ENCODE measurements around the gene FGF1.

FGF1 gene

DNA sequence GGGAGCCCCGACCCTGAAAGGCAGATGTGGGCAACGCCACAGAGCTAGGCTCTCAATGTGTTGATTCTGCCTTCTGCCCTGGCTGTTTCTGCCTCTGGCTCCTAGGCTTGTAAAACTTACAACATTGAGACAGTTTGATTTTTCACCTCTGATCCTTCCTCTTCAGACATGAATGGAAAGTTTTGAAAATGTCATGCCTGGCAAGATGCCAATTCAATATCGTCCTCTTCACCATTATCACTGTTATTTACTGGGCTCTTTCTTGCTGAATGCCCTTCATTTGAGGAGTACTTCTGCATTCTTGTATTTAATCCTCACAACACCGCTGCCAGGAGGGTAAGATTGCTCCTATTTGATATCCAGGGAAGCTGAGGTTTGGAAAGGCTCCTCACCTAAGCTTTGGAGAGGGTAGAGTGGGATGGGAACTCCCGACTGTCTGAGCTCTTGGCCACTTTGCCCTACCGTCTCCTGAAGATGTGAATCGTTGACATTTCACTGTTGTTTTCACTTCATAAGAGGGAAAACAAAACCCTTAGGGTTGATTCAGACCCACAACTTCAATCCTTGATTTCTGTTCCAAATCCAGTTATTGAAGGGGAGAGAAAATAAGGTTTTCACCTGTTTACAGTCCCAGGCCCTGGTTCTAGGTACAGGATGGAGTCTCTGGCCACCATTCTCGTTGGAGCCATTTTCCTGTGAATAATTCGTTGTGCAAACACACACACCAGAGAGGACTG is 12.7 kb upstream of the FGF1 start:
- DNase-seq (ENCODE audit: low read depth) = no peak
- no peak overlapping the region for H3K4me3 ChIP-seq (ENCODE audit: low read depth, low read length)

DNA sequence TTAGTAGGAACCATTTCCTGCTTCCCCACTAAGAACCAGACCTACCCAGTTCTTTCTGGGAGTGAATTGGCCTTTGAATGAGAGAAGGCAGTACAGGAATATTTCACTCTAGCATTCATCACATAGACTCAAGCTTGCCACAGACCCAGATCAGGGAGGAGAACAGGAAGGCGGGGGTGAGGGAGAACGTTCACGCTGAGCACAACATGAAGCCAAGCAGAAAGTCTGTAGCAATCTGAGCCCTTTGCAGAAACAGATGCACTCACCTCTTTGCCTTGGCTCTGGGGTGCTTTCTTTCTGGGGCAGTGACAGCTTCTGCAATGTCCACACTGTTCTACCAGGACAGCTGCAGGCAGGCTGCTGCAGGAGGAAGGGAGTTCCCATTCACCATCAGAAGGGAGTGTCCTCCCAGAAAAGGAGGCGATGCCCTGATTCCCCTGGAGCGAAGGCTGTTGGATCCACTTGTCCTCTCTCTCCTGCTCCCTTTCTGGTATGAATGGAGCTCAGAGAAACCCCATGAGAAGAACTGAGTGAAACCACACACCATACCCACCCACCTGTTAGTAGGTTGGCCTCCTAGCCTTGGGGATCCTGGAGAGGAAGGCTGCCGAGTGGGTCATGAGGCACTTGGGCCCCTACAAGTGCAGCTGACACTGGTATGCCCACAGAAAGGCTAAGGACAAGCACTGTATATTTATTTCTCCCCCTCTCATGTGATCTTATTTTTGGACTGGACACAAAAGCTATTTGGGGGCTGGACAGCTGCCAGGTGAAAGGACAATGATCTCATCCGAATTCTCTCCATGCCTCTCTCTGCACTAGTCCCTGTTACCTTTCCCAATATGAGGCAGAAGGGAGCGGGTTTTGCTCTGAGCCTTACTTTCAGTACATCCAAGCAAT is 11.7 kb upstream of the FGF1 start:
- DNase-seq (ENCODE audit: low read depth) = peak; percentile 76
- no peak overlapping the region for H3K4me3 ChIP-seq (ENCODE audit: low read depth, low read length)

DNA sequence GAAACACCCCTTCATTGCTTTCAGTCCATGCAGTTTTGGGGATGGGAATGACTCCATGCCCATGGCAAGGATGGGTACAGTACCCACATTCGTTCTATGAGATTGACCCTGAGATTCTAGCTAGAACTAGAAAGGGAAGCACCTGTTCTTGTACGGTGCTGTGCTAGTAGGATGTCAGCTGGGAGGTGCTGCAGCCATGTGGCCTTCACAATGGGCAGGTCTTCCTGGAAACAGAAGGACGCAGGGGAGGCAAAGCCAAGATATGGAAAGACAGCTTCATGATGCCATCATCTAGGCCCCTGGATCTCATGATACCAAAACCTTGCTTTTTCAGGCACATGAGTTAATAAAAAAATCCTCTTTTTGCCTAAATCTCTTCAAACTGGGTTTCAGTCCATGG is 10.5 kb upstream of the FGF1 start:
- H3K4me3 ChIP-seq (ENCODE audit: low read depth, low read length) = no peak overlapping the region
- DNase-seq (ENCODE audit: low read depth) = no peak

DNA sequence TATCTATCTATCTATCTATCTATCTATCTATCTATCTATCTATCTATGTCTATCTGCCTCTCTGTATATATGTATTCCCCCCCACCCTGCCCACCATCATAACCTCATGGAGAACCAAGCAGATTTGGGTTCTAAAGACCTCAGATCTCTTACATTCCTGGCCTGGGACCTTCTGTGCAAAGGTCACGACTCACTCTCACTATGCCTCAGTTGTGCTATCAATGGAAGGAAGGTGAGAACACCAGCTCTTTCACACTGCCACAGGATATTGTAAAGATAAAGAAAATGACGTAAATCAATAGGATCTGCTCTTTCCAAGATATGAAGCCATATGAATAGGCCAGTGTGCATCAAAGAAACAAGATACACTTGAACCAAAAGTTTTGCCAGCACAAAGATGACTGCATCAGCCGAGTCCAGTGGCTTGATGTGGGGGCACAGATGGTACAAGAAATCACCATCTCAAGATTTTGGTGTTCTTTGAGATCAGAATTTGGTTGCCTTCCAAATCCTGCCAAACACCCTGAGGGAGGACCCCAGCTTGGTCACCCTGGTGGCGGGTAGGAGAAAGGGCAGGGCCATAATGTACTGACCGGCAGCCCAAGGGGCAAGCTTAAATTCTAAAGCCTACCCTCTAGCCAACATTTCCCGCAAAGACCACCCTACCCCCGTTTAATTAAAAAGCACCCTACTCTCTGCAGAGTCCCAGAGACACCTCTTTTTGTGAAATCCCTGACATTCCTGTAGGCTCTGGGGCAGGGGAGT is 8.4 kb upstream of the FGF1 start:
- no peak for DNase-seq (ENCODE audit: low read depth)
- no peak overlapping the region for H3K4me3 ChIP-seq (ENCODE audit: low read depth, low read length)

DNA sequence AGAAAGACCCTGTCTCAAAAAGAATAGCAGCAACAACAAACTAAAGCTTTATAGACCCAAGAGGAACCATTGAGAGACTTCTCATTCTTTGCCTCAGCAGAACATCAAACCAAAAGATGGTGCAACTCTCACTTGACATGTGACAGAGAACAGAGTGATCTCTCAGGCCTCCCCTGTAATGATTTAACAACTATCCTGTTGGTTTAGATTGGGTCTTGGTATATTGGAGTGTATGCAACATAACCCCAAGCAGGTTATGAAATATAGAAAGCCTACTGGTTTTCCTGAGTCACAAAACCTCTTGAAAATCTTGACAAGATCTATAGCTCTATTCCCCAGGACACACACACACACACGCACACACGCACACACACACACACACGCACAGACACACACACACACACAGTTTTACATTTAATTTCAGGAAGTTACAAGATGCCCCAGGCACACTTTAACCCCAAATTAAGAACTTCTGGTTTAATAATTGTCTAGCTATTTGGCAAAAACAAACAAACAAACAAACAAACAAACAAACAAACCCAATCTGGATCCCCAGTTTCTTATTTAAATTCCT is 6.5 kb upstream of the FGF1 start:
- no peak overlapping the region for H3K4me3 ChIP-seq (ENCODE audit: low read depth, low read length)
- DNase-seq (ENCODE audit: low read depth) = no peak

DNA sequence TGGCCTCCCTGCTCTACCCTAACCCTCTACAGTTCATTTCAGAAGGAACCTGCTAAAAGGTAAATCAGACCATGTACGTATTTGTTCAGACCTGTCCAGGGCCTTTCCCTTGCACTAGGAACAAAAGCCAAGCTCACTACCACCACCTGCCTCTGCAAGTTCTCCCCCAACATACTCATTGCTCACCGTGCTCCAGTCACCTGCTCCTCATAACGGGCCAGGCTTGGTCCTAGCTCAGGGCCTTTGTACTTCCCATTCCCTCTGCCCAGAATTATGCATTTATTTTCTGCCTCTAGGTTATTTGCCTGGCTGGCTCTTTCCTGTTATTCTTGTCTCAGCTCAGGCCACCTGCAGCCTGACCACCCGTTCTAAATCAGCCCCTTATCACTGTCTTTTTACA is 4.8 kb upstream of the FGF1 start:
- DNase-seq (ENCODE audit: low read depth) = no peak
- no peak overlapping the region for H3K4me3 ChIP-seq (ENCODE audit: low read depth, low read length)

DNA sequence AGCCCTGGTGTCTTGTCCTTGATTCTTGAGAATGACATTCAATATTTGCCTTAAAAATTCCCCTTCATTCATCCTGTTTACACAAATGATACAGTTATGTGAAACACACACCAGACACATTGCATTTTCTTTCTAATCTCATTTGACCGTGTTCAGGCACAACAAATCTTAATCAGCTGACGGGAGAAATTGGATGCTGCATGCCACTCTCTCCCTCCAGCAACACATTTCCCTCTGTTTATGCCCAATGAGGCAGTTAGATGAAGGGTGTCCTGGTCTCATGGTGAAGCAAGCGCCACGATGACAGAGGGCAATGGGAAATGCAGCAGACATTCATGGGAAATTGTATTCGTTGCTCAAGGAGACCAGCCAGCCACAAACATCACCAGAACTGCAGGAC is 3.2 kb upstream of the FGF1 start:
- no peak for DNase-seq (ENCODE audit: low read depth)
- H3K4me3 ChIP-seq (ENCODE audit: low read depth, low read length) = no peak overlapping the region

DNA sequence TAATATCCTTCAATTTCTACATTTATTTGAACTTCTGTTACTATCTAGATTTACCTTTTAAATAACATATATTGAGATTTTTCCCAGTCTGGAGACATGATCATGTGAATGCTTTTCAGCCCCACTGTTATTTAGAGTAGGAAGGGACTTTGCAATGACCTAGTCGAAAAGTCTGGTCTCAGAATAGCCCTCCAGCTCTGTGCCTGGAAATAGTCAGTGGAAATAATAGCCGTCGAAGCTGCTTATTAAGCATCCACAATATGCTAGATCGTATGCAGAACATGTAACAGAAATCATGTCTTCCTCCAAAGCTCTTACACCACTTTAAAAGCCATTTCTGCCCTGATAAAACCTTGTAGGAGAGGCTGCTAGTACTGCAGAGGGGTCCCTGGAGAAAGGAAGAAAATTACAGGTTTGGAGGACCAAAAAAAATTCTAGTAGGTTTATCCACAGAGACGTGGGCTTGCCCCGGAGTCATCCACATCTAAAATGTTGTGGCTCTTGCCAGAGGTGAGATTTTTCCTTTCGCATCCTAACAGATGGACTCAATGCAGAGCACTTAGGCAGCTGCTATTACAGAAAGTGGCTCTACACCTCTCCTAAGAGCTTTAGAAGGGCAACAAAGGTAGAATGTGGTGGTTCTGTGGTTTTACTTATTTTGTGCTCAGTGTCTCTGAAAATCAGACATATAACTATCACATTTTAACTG is 2.5 kb upstream of the FGF1 start:
- no peak for DNase-seq (ENCODE audit: low read depth)
- no peak overlapping the region for H3K4me3 ChIP-seq (ENCODE audit: low read depth, low read length)

DNA sequence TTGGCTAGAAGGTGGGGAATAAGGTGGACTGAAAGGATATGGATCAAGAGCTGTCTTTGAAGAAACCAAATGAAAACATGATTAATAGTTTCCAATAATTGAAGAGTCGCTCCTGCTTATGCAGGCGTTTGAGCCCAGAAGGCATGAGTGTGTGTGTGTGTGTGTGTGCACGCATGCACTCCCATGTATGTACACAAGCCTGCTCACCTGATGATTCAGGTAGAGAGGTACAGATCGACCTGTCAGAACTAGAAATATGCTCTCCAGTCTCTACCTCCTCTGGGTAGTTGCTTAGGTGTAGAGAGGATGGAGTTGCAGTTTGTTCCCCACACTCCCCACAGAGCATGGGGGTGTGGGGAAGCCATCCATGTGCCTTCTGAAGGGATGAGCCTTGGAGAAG is 1.1 kb upstream of the FGF1 start:
- H3K4me3 ChIP-seq (ENCODE audit: low read depth, low read length) = no peak overlapping the region
- no peak for DNase-seq (ENCODE audit: low read depth)

DNA sequence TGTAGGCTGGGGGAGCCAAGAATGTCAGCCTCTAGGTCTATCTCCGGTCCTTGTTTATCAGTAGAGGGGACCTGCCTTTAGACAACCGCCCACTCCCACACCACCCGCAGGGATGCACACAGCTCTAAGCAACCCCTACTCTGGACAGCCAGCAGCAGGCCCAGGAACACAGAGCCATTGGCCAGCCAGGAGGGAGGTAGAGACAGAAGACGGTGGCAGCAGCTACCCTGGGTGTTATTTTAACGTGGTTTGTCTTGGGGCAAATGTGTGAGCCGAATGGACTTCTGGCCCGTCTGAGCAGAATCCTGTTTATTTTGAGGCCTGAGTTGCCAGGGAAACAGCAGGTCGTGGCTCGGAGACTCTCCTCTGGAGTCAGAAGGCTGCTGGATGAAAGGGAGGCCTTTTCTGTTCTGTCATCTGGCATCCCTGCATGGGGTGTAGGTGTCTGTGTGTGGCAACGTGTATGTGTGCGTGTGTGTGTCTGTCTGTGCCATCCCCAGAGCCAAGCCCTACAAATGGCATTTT is 382 bp upstream of the FGF1 start:
- no peak overlapping the region for H3K4me3 ChIP-seq (ENCODE audit: low read depth, low read length)
- no peak for DNase-seq (ENCODE audit: low read depth)

DNA sequence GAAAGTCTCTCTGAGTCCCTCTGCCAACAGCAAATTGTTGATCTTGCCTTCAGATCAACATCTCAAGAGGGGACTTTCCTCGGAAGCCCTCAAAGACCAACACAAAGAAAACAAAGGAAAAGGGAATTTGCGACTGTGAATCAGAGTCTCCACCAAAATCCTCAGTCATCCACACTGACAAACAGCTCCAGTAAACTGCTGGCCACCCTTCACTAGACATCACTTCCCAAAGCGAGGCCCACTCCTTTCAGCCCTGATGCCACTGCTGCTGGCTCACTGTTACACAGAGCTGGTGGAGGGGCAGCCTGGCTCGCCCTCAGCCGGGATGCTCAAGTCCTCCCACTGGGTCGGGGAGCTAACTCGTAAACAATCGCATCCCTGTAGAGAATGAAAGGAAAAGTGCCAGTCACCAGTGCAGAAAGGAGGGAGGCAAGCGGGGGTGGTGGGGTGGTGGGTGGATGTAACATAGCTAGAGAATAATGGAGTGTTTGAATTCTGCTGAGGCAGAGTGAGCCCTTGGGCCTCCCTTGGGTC is 1.3 kb downstream of the FGF1 start:
- no peak overlapping the region for H3K4me3 ChIP-seq (ENCODE audit: low read depth, low read length)
- DNase-seq (ENCODE audit: low read depth) = no peak

DNA sequence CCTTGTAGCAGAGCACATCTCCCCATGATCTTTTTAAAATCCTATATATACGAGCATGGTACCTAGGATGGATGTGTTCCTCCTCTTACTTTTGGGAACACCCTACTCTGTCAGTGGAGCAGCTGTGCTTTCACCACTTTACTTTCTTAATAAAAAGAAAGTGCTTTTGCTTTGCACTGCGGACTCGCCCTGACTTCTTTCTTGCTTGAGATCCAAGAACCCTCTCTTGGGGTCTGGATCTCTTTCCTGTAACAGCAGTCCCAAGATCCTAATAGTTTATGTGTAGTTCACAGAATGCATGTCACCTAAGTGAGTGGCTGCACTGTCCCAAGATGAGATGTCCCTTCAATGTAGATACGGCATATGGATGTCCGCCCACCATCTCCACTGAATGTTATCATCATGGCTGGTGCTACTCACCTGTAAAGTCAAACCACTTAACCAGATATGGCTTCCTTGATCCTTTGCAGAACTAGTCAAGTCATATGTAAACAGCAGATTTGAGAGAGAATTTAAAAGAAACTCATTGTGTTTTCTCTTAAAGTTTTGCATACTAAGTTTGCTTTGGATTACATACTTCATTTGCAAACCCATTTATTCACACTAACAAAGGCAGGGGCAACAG is 1.9 kb downstream of the FGF1 start:
- no peak overlapping the region for H3K4me3 ChIP-seq (ENCODE audit: low read depth, low read length)
- DNase-seq (ENCODE audit: low read depth) = no peak

DNA sequence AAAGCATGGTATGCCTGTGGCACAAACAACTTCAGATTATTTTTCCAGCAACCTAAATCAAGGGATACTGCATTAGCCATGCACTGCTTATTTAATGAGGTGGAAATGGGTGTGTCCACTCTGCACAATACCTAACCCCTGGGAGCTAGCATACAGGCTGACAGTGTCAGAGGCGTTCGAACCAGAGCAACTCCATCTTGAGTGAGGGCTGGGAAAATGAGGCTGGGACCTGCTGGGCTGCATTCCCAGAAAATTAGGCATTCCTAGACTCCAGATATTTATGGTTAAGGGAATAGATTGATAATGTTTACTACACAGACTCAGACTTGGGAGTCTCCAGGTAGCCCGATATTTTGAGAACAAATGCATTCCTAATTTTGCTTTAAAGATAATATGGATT is 2.8 kb downstream of the FGF1 start:
- DNase-seq (ENCODE audit: low read depth) = no peak
- no peak overlapping the region for H3K4me3 ChIP-seq (ENCODE audit: low read depth, low read length)

DNA sequence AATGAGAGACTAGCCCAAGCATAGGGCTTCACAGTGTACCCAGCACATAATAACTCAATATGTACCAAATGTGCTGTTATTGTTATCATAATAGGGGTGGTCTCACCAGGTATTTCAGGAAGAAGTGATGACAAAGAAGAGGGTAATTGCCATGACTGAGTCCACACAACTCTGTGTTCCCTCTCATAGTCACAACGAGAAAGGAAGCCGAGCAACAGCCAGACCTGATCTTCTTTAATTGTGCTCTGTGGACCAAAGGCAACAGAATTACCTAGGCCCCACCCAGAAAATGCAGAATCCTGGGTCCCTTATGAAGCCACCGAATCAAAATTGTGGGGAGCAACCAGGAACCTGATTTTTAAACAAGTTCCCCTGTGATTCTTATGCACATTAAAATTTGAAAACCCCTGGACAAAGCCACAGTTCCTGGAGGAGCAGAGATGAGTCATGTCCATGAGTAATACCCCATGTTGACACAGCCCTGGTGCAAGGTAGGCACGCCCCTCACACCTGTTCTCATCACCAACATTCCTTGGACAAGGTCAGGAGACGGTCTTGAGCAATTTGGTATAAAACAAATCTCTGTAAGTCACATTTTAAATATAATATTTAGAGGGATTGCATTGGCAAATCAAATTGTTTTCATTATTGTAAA is 5.2 kb downstream of the FGF1 start:
- DNase-seq (ENCODE audit: low read depth) = no peak
- H3K4me3 ChIP-seq (ENCODE audit: low read depth, low read length) = no peak overlapping the region

DNA sequence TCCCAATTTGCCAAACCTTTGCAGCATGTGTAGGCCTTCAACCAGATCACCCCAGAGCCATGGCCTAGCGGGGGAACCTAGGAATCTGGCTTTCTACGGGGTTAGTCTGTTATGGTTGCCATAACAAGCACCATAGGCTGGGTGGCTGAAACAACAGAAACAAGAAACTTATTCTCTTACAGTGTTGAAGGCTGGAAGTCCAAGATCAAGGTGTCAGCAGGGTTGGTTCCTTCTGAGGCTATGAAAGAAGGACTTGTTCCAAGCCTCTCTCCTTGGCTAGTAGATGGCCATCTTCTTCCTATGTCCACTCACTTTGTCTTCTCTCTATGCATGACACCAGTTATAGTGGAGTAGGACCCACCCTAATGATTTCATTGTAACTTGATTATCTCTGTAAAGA is 6.1 kb downstream of the FGF1 start:
- no peak overlapping the region for H3K4me3 ChIP-seq (ENCODE audit: low read depth, low read length)
- DNase-seq (ENCODE audit: low read depth) = no peak

DNA sequence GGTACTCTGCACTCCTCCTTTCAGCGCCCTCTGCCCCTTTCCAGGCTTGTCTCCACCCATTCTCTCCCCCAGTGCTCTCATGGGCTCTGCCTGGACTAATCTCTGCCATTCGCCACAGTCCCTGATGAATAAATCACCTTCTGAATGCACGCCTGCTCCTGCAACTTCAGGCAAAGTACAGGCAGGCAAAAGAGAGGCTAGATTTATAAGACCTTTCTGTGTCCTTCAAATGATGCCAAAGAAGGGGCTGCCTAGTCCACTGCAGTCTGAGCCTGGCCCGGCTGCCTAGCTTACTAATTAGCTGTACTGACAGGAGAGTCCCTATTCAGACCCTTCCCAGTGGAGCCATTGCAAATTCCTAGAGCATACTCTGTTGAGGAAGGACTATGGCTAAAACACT is 7.4 kb downstream of the FGF1 start:
- DNase-seq (ENCODE audit: low read depth) = no peak
- no peak overlapping the region for H3K4me3 ChIP-seq (ENCODE audit: low read depth, low read length)

DNA sequence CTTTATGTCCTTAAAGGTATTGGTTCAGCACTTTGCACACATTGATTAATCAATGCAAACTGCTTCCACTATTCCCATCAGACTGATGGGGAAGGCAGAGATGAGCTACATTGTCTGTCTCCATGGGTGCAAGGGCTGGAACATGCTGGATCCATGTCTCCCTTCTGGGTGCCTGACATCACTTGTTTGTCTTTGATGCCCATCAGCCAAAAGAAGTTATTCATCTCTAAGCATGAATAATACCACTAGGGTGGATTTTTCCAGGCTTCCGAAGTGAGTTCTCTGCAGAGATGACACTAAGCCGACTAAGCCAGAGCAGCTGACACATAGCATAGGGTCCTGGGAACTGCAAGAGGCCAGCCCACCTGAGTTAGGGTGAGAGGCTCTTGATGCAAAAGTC is 8.7 kb downstream of the FGF1 start:
- H3K4me3 ChIP-seq (ENCODE audit: low read depth, low read length) = no peak overlapping the region
- DNase-seq (ENCODE audit: low read depth) = no peak

DNA sequence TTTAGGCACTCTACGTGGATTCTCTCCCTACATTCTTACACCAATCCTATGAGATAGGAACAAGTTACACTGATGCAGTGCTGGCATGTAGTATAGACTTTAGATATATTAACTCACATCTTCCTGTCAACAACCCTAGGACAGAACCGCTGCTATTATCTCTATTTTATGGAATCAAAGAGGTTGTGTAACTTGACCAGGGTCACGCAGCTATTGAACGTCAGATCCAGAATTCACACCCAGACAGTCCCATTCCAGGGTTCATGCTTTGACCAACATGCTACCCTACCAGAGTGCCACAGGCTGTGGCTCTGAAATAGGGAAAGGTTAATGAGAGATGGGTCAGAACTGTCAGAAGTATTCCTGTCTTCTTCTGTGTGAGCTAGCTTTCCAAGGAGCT is 9.6 kb downstream of the FGF1 start:
- no peak overlapping the region for H3K4me3 ChIP-seq (ENCODE audit: low read depth, low read length)
- no peak for DNase-seq (ENCODE audit: low read depth)
